HL-60 (cell line): ENCODE data around the gene C5orf58.

Experiments used
- POLR2AphosphoS5 ChIP-seq: IDR thresholded peaks from 2 replicates; pipeline ENCODE4 v1.6.1; 2012; ENCODE audit warnings: low read depth
- SPI1 ChIP-seq: IDR thresholded peaks from 2 replicates; pipeline ENCODE4 v1.6.1; 2012; ENCODE audit warnings: low read depth, mild to moderate bottlenecking, borderline replicate concordance
- TF ChIP-seq, protein P1 (sequence below): IDR thresholded peaks from one replicate; pipeline ENCODE4 v1.5.1; 2011; ENCODE audit warnings: low read length, control low read depth, inconsistent platforms; ENCODE audit not compliant: insufficient read depth

DNA sequence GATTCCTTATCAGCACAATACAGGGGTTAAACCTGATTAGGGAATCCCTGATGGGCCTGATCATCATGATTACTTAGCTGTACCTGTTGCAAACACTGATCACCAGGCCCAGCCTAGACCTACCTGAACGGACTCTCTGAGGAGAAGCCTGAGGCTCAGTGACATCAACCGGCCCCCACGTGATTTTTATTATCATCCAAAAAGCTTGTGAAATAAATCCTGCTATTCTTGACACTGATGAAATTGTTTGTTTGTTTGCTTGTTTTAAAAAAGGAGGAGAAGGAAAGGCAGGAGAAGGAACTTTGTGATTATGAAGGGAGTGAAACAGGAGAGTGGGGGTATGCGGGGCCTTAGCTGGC, 46.7 kb downstream of the C5orf58 start:
- TF ChIP-seq, protein P1, sequence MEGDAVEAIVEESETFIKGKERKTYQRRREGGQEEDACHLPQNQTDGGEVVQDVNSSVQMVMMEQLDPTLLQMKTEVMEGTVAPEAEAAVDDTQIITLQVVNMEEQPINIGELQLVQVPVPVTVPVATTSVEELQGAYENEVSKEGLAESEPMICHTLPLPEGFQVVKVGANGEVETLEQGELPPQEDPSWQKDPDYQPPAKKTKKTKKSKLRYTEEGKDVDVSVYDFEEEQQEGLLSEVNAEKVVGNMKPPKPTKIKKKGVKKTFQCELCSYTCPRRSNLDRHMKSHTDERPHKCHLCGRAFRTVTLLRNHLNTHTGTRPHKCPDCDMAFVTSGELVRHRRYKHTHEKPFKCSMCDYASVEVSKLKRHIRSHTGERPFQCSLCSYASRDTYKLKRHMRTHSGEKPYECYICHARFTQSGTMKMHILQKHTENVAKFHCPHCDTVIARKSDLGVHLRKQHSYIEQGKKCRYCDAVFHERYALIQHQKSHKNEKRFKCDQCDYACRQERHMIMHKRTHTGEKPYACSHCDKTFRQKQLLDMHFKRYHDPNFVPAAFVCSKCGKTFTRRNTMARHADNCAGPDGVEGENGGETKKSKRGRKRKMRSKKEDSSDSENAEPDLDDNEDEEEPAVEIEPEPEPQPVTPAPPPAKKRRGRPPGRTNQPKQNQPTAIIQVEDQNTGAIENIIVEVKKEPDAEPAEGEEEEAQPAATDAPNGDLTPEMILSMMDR: no peak
- TF ChIP-seq SPI1 (no peak), POLR2AphosphoS5 (no peak)
